Endothelial cell of umbilical vein (primary cell): ENCODE results near the gene MLF1. TPM values are rescaled to one million over a fixed set of nuclear protein-coding genes. Genes with fewer than 3 reads are reported as not detected.

ENCODE experiments used
- BruUV-seq: library from RNA; stranded (reverse); fragments of 400-500 nt; replicated peaks from 2 replicates; lab custom pipeline; 2021; lab: Mats Ljungman, UMichigan
- CTCF ChIA-PET: fragments of 300-600, 350-600 bp; sonication (Branson Sonifier 250); formaldehyde crosslinking; loops from one replicate; lab custom pipeline; 2021; ENCODE audit warnings: antibody characterized with exemption, inconsistent platforms; lab: Charles Lee
- POLR2A ChIA-PET: fragments of 300-600, 350-600 bp; sonication (Branson Sonifier 250); formaldehyde crosslinking; loops from one replicate; lab custom pipeline; 2021; ENCODE audit warnings: antibody characterized with exemption, inconsistent platforms; lab: Charles Lee
- DNase-seq: peaks from one replicate; pipeline ENCODE4 v3.0.0-alpha.2; 2011; ENCODE audit warnings: low read depth, low spot score
- FAIRE-seq: peaks from 2 replicates; lab custom pipeline; 2011; peaks lifted over from hg19 to GRCh38; lab: Jason Lieb, UNC
- H2AFZ ChIP-seq: 2 replicates; pipeline ENCODE4 v1.6.0; 2012; ENCODE audit warnings: low read depth, low read length, control low read depth, inconsistent platforms
- H3K27ac ChIP-seq: 2 replicates; pipeline ENCODE4 v1.5.1; 2011; ENCODE audit warnings: low read depth, mild to moderate bottlenecking, control low read depth, low read length, moderate library complexity; ENCODE audit not compliant: insufficient read depth
- H3K27me3 ChIP-seq, 2 experiments: 2 replicates each; pipeline versions ENCODE4 v1.6.0 to v1.6.1; 2011; ENCODE audit warnings: low read length in 2 of 2, mixed read lengths in 1 of 2; ENCODE audit not compliant: control insufficient read depth in 2 of 2, insufficient read depth in 2 of 2
- H3K36me3 ChIP-seq, 2 experiments: 2 replicates in 1 of 2; 3 replicates in 1 of 2; pipeline ENCODE4 v1.5.1; 2011; ENCODE audit warnings: low read length in 2 of 2, mild to moderate bottlenecking in 1 of 2, moderate library complexity in 1 of 2; ENCODE audit not compliant: control insufficient read depth in 2 of 2, insufficient read depth in 2 of 2; ENCODE audit errors: extremely low read depth in 1 of 2
- H3K4me1 ChIP-seq: 3 replicates; pipeline ENCODE4 v1.5.1; 2011; ENCODE audit warnings: mild to moderate bottlenecking, low read length; ENCODE audit not compliant: control insufficient read depth, insufficient read depth; ENCODE audit errors: extremely low read depth
- H3K4me2 ChIP-seq: 2 replicates; pipeline ENCODE4 v1.6.1; 2011; ENCODE audit warnings: low read length, control low read depth, mixed read lengths; ENCODE audit not compliant: insufficient read depth
- H3K4me3 ChIP-seq, 3 experiments: fragments of 200-600 bp in 1 of 3; sonication (generic), shearing (Covaris generic) in 1 of 3; replicated peaks in 1 of 3; 2 replicates each; pipeline ENCODE4 v1.5.1; 2011 to 2016; ENCODE audit warnings: control low read depth in 3 of 3, low read length in 3 of 3, mild to moderate bottlenecking in 2 of 3, inconsistent platforms in 1 of 3, low read depth in 1 of 3, moderate library complexity in 1 of 3; ENCODE audit not compliant: insufficient read depth in 1 of 3
- H3K79me2 ChIP-seq: 2 replicates; pipeline ENCODE4 v1.6.0; 2012; ENCODE audit warnings: low read length, inconsistent platforms; ENCODE audit not compliant: control insufficient read depth, insufficient read depth
- H3K9ac ChIP-seq: replicated peaks from 2 replicates; pipeline ENCODE3; 2011; ENCODE audit warnings: low read length, control low read depth; ENCODE audit not compliant: insufficient read depth; ENCODE audit errors: extremely low read depth
- H3K9me1 ChIP-seq: replicated peaks from 3 replicates; pipeline ENCODE4 v1.6.0; 2011; ENCODE audit warnings: mild to moderate bottlenecking, low read length; ENCODE audit not compliant: control insufficient read depth, insufficient read depth; ENCODE audit errors: extremely low read depth
- H3K9me3 ChIP-seq: replicated peaks from 2 replicates; pipeline ENCODE4 v1.5.1; 2012; ENCODE audit warnings: low read length, inconsistent platforms; ENCODE audit not compliant: control insufficient read depth, insufficient read depth
- H4K20me1 ChIP-seq: replicated peaks from 2 replicates; pipeline ENCODE3; 2011; ENCODE audit warnings: mild to moderate bottlenecking, low read length; ENCODE audit not compliant: control insufficient read depth, insufficient read depth; ENCODE audit errors: extremely low read depth
- EZH2 ChIP-seq: IDR thresholded peaks from 2 replicates; pipeline ENCODE4 v1.6.1; 2012; ENCODE audit warnings: borderline replicate concordance, low read depth, mild to moderate bottlenecking, moderate library complexity, low read length, inconsistent platforms; ENCODE audit not compliant: severe bottlenecking
- FOS ChIP-seq: IDR thresholded peaks from 2 replicates; pipeline ENCODE4 v1.6.1; 2011; ENCODE audit warnings: mild to moderate bottlenecking, low read length, moderate library complexity, borderline replicate concordance; ENCODE audit not compliant: insufficient read depth
- GATA2 ChIP-seq: IDR thresholded peaks from 2 replicates; pipeline ENCODE4 v1.7.0; 2011; ENCODE audit warnings: low read depth, mild to moderate bottlenecking, moderate library complexity, mixed read lengths, low read length; ENCODE audit not compliant: insufficient read length, insufficient read depth
- JUN ChIP-seq: IDR thresholded peaks from 2 replicates; pipeline ENCODE4 v1.6.1; 2011; ENCODE audit warnings: borderline replicate concordance, low read depth; ENCODE audit not compliant: insufficient read length, insufficient read depth
- MYC ChIP-seq: IDR thresholded peaks from one replicate; pipeline ENCODE4 v1.6.1; 2011; ENCODE audit warnings: mild to moderate bottlenecking, low read depth, low read length
- POLR2A ChIP-seq: IDR thresholded peaks from 2 replicates; pipeline ENCODE4 v1.6.1; 2012; ENCODE audit warnings: low read depth, mild to moderate bottlenecking, control low read depth, low read length
- POLR2AphosphoS5 ChIP-seq: IDR thresholded peaks from 2 replicates; pipeline ENCODE4 v1.6.1; 2012; ENCODE audit warnings: low read depth, mild to moderate bottlenecking, control low read depth, low read length, moderate library complexity; ENCODE audit not compliant: insufficient read depth
- dilution Hi-C: fragments of 300-500 bp; cut with MboI; formaldehyde crosslinking; loops from one replicate; pipeline ENCODE4 v1.15.0; 2019; ENCODE audit warnings: low sequenced_read_pairs; ENCODE audit not compliant: extremely low pct_ligation_motif_present
- intact Hi-C: fragments of 100-400 bp; cut with micrococcal nuclease; formaldehyde crosslinking; loops from one replicate; pipeline ENCODE4 v1.10.0; 2022
- polyA plus RNA-seq, 4 experiments: library from polyadenylated mRNA; depleted of rRNA in 3 of 4; stranded (reverse) in 3 of 4; unstranded in 1 of 4; fragments of >200 nt; gene quantifications; 2 replicates each; pipeline versions ENCODE4 v1.2.1 to v1.2.3, GENCODE V29; 2011 to 2012; ENCODE audit warnings: missing spikeins in 1 of 4
- total RNA-seq: library from RNA; stranded (reverse); gene quantifications from 2 replicates; pipeline ENCODE4 v1.2.3, GENCODE V29; 2021
- TF ChIP-seq, protein P1 (sequence below), 2 donors: IDR thresholded peaks; 1 replicate in 1 of 2; 2 replicates in 1 of 2; pipeline ENCODE4 v1.5.1; 2011; ENCODE audit warnings: low read length in 2 of 2, mild to moderate bottlenecking in 2 of 2, moderate library complexity in 2 of 2, control low read depth in 1 of 2, inconsistent platforms in 1 of 2, low read depth in 1 of 2; ENCODE audit not compliant: insufficient read depth in 1 of 2; ENCODE audit errors: extremely low read depth in 1 of 2
- TF ChIP-seq, protein P2 (sequence below): IDR thresholded peaks from 2 replicates; pipeline ENCODE4 v1.6.1; 2011; ENCODE audit not compliant: insufficient read depth, insufficient read length

The MLF1 gene
- total and polyA plus RNA-seq, 2 donors (not counting 3 experiments of a cell fraction or from before 2014, with no cell fraction given), result 3.0 to 5.3 TPM

DNA sequence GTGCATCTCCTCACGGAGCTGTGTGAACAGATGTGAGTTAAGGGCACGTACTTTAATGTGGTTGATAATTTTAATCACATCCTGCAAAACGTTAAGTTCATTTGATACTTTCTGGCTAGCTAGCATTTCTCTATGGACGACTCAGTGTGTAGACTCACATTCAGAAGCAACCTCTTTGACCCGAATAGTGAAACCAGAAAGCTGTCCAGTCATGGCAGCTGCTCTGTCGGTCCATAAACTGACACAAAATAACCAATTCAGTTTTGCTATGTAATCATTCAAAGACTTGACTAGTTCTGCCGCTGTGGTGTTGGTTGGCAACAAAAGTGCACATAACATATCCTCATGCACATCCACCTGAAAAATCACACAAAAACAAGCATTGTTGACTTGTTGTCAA is 69.7 kb downstream of the MLF1 start:
- ChIA-PET POLR2A (interaction anchor here (0.7 kb wide), 1 partner anchor 68 kb away, joined by 6 read pairs; no protein-coding TSS in a partner anchor), CTCF (no interaction called here)
- Histone ChIP-seq H3K4me3 (no peak overlapping the region), H3K79me2 (peaks cover 12% of the 10 kb centered on the region), H3K9me1 (no peaks in the 10 kb centered on the region), H4K20me1 (no peaks in the 10 kb centered on the region), H3K27me3 (no peaks in the 10 kb centered on the region), H3K27ac (no peak overlapping the region), H3K36me3 (no peaks in the 10 kb centered on the region), H2AFZ (no peak overlapping the region), H3K9me3 (no peaks in the 10 kb centered on the region), H3K9ac (no peak overlapping the region), H3K4me1 (peaks cover 4% of the 10 kb centered on the region), H3K4me2 (no peak overlapping the region)
- BruUV-seq, result no TSS peak
- no peak for TF ChIP-seq GATA2
- TF ChIP-seq, protein P1, sequence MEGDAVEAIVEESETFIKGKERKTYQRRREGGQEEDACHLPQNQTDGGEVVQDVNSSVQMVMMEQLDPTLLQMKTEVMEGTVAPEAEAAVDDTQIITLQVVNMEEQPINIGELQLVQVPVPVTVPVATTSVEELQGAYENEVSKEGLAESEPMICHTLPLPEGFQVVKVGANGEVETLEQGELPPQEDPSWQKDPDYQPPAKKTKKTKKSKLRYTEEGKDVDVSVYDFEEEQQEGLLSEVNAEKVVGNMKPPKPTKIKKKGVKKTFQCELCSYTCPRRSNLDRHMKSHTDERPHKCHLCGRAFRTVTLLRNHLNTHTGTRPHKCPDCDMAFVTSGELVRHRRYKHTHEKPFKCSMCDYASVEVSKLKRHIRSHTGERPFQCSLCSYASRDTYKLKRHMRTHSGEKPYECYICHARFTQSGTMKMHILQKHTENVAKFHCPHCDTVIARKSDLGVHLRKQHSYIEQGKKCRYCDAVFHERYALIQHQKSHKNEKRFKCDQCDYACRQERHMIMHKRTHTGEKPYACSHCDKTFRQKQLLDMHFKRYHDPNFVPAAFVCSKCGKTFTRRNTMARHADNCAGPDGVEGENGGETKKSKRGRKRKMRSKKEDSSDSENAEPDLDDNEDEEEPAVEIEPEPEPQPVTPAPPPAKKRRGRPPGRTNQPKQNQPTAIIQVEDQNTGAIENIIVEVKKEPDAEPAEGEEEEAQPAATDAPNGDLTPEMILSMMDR (IDR thresholded peaks at IDR 0.05; ENCODE audit: extremely low read depth in 1 of 2, insufficient read depth in 1 of 2, low read depth in 1 of 2, low read length in 2 of 2), result no peak
- TF ChIP-seq FOS, result no peak
- no peak for TF ChIP-seq JUN
- no peak for TF ChIP-seq POLR2AphosphoS5
- TF ChIP-seq, protein P2, sequence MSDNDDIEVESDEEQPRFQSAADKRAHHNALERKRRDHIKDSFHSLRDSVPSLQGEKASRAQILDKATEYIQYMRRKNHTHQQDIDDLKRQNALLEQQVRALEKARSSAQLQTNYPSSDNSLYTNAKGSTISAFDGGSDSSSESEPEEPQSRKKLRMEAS, result no peak
- TF ChIP-seq EZH2, result no peak
- TF ChIP-seq POLR2A, result no peak
- TF ChIP-seq MYC, result no peak
- intact Hi-C loops (loop anchor here (5.0 to 10.0 kb wide), 2 partner anchors 103 to 536 kb away; partner anchors contain the start of gene SHOX2), dilution Hi-C loops (no loop called here)
- no peak for DNase-seq
- FAIRE-seq, result no peak
